ENCODE measurements around the gene PCTP. TPM values are rescaled to one million over a fixed set of nuclear protein-coding genes. Genes with fewer than 3 reads are reported as not detected.
A peak's percentile ranks its signal among the peaks of the same experiment; 100 is the strongest.

The PCTP gene
- total RNA-seq, 2 experiments from 2014 or later, result 7.6 to 8.1 TPM

- no peaks in the 10 kb centered on the region for H3K4me1 Mint-ChIP-seq
- no peak overlapping the region for H3K27ac Mint-ChIP-seq
- no peak for DNase-seq
- no peak for ATAC-seq
- no peak overlapping the region for H3K4me3 Mint-ChIP-seq
- CTCF ChIA-PET, result interaction anchor here (0.6 to 0.7 kb wide), 2 partner anchors 10 to 280 kb away, joined by 3 read pairs; no protein-coding TSS in a partner anchor
- no peaks in the 10 kb centered on the region for H3K9me3 Mint-ChIP-seq (ENCODE audit: low read depth)
- H3K27me3 Mint-ChIP-seq, result no peaks in the 10 kb centered on the region
- POLR2A ChIA-PET, result no interaction called here
- no peaks in the 10 kb centered on the region for H3K36me3 Mint-ChIP-seq (ENCODE audit: low read depth)
- intact Hi-C loops (cut with DNase I, micrococcal nuclease), result no loop called here
Observed at GRCh38 chr17:55760643-55761355, 9.9 kb downstream of the PCTP start.

DNA sequence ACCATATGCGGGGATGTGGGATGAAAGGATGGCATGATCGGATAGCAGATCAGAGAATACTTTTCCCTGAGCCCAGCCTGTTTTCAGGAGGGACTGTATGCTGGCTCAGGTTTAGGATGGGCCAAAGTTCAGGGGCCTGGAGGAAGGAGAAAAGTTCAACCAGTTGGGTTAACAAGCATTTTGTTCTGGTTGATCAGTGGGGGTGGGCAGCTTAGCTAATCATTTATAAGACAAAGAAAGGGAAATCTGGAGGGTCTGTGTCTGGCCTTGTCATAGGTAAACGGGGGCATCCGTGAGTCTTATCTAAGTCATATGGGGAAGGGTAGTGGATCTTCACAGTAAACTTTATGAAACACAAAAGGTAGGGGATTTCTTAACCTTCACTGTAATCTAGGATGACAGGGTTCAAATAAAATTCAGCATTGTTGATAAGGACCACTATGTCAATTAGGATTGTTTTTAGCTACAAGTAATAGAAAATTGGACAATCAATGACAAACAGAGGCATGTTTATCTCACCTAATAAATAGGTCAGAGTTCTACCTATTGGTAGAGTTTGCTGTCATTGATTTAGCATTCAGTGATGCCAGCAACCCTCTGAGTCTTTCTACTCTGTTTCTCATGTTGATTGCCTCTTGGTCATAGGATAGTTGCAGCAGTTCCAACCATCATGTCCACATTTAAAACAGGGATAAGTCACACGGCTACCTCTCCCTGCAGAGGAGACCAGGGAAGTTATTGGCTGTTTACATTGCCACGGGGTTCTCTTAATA lies 11.4 kb downstream of the PCTP start:
- no peak overlapping the region for H3K27ac Mint-ChIP-seq
- DNase-seq (no peak), ATAC-seq (no peak)
- no peaks in the 10 kb centered on the region for H3K27me3 Mint-ChIP-seq
- ChIA-PET POLR2A (no interaction called here), CTCF (interaction anchor here (1.2 to 1.5 kb wide), 3 partner anchors 9 to 236 kb away, joined by 3 to 4 read pairs (median 3); no protein-coding TSS in a partner anchor)
- H3K4me3 Mint-ChIP-seq, result no peak overlapping the region
- no peaks in the 10 kb centered on the region for H3K4me1 Mint-ChIP-seq
- intact Hi-C loops (cut with DNase I, micrococcal nuclease), result no loop called here
- no peaks in the 10 kb centered on the region for H3K36me3 Mint-ChIP-seq (ENCODE audit: low read depth)
- H3K9me3 Mint-ChIP-seq (ENCODE audit: low read depth), result no peaks in the 10 kb centered on the region

GRCh38 chr17:55763856-55764255 lies 13.0 kb downstream of the PCTP start:
- POLR2A ChIA-PET, result no interaction called here
- Mint-ChIP-seq H3K36me3 (ENCODE audit: low read depth) (peaks cover 2% of the 10 kb centered on the region), H3K4me1 (no peaks in the 10 kb centered on the region), H3K9me3 (ENCODE audit: low read depth) (no peaks in the 10 kb centered on the region), H3K27me3 (no peaks in the 10 kb centered on the region), H3K27ac (no peak overlapping the region), H3K4me3 (no peak overlapping the region)
- ATAC-seq, result no peak
- intact Hi-C loops (cut with DNase I, micrococcal nuclease), result no loop called here
- DNase-seq, result no peak
- CTCF ChIA-PET, result interaction anchor here (1.7 kb wide), 1 partner anchor 46 kb away, joined by 5 read pairs; no protein-coding TSS in a partner anchor

DNA sequence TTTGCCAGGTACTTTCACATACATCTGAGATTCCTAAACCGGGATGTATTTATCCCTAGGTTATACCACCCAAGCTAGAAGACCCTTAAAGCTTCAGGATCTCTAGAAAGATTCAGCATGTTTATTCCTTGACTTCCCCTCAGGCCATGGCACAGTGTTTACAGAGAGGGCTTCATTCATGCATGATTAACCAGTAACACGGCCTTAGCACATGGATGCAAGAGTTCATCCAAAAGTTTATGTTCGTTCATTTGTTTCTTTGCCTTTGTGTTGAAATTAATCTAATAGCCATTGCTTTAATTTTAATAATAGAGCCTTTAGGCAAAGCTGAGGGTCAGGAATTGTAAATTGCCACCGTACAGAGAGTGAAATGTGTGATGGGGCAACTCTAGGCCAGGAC lies 13.8 kb downstream of the PCTP start:
- H3K27me3 Mint-ChIP-seq, result no peaks in the 10 kb centered on the region
- H3K9me3 Mint-ChIP-seq (ENCODE audit: low read depth), result no peaks in the 10 kb centered on the region
- H3K36me3 Mint-ChIP-seq (ENCODE audit: low read depth), result peaks cover 2% of the 10 kb centered on the region
- H3K27ac Mint-ChIP-seq, result no peak overlapping the region
- H3K4me1 Mint-ChIP-seq, result no peaks in the 10 kb centered on the region
- POLR2A ChIA-PET, result no interaction called here
- DNase-seq, result no peak
- H3K4me3 Mint-ChIP-seq, result no peak overlapping the region
- CTCF ChIA-PET, result interaction anchor here (1.7 kb wide), 1 partner anchor 47 kb away, joined by 5 read pairs; no protein-coding TSS in a partner anchor
- intact Hi-C loops (cut with DNase I, micrococcal nuclease), result no loop called here
- ATAC-seq, result no peak

DNA sequence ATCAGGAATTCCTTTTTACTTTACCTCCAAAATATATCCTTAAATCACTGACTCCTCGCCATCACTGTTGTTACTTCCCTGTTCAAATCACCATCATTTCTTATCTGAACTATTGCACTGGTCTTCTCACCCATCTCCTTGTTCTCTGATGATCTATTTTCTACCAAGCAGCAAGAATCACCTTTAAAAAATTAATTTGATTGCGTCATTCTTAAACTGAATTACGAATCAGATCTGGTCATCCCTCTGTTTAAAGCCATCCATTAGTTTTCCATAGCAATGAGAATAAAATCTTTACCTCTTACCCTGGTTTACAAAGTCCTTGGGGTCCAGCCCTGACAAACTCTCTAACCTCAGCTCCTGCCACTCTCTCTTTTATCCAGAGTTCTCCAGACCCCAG lies 14.6 kb downstream of the PCTP start:
- POLR2A ChIA-PET, result no interaction called here
- CTCF ChIA-PET, result interaction anchor here (0.8 to 1.7 kb wide), 2 partner anchors 30 to 47 kb away, joined by 3 to 5 read pairs; no protein-coding TSS in a partner anchor
- Mint-ChIP-seq H3K27me3 (no peaks in the 10 kb centered on the region), H3K9me3 (ENCODE audit: low read depth) (no peaks in the 10 kb centered on the region), H3K27ac (no peak overlapping the region), H3K4me1 (no peaks in the 10 kb centered on the region), H3K4me3 (no peak overlapping the region), H3K36me3 (ENCODE audit: low read depth) (peaks cover 2% of the 10 kb centered on the region)
- intact Hi-C loops (cut with DNase I, micrococcal nuclease), result no loop called here
- no peak for DNase-seq
- no peak for ATAC-seq

DNA sequence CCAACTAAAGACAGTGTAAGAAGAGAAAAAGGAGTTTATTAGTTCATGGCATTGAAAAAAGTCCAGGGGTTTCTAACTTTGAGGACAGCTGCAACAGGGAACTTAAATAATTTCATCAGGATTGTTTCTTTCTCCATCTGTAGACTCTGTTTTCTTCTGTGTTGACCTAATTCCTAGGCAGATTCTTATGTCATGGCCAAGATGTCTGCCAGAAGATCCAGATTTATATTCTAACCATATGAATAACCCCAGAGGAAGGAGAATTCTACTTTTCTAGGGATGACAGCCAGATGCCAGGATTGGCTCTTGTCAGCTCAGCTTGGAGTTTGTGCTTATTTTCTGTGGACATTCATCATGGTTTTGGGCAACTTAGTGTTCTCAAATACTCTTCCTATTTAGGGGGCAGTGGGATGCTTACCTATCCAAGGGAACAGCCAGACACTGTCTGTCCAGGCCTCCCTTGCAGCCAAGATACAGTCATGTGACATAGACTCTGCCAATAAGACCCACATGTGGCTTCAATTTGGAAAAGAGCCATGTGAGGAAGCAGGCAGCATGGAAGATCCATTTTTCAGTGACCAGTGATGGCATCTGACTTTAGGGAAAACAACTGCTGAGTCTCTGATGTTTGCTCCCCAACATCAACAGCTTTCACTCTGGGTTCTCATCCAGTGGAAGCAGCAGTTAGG lies 18.2 kb downstream of the PCTP start:
- intact Hi-C loops (cut with DNase I, micrococcal nuclease), result no loop called here
- no peak for ATAC-seq
- POLR2A ChIA-PET, result no interaction called here
- CTCF ChIA-PET, result interaction anchor here (1.0 to 3.2 kb wide), 6 partner anchors 50 to 252 kb away, joined by 3 to 30 read pairs (median 5); no protein-coding TSS in a partner anchor
- Mint-ChIP-seq H3K9me3 (ENCODE audit: low read depth) (no peaks in the 10 kb centered on the region), H3K36me3 (ENCODE audit: low read depth) (peaks cover 11% of the 10 kb centered on the region), H3K4me3 (no peak overlapping the region), H3K27me3 (no peaks in the 10 kb centered on the region), H3K27ac (no peak overlapping the region), H3K4me1 (no peaks in the 10 kb centered on the region)
- DNase-seq, result no peak

DNA sequence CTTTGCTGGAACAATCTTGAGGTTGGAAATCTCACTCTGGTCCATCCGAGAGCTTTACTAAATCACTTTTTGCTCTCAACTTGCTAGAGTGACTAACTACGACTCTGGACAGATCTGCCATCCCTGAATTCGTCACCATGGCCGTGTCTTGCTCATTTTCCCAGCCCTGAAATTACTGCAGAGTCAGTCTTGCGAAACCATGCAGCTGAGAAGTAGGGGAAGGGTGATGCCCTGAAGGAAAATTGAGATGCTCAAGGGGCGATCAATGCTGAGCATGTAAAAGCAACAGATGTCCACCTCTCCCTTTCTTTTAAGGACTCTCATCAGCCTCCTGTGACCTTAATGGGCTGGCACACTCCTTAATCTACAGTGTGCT lies 18.8 kb downstream of the PCTP start:
- ChIA-PET POLR2A (no interaction called here), CTCF (interaction anchor here (0.6 to 3.2 kb wide), 9 partner anchors 15 to 417 kb away, joined by 3 to 30 read pairs (median 4); no protein-coding TSS in a partner anchor)
- no peak for DNase-seq
- Mint-ChIP-seq H3K27me3 (no peaks in the 10 kb centered on the region), H3K36me3 (ENCODE audit: low read depth) (peaks cover 11% of the 10 kb centered on the region), H3K27ac (no peak overlapping the region), H3K9me3 (ENCODE audit: low read depth) (no peaks in the 10 kb centered on the region), H3K4me3 (no peak overlapping the region), H3K4me1 (no peaks in the 10 kb centered on the region)
- intact Hi-C loops (cut with DNase I, micrococcal nuclease), result no loop called here
- no peak for ATAC-seq

- POLR2A ChIA-PET, result interaction anchor here (0.9 kb wide), 1 partner anchor 293 kb away, joined by 3 read pairs; no protein-coding TSS in a partner anchor
- intact Hi-C loops (cut with DNase I, micrococcal nuclease), result loop anchor here (1.0 to 2.0 kb wide), 3 partner anchors 52 to 244 kb away; no protein-coding TSS in a partner anchor
- CTCF ChIA-PET, result interaction anchor here (0.6 to 3.2 kb wide), 24 partner anchors 8 to 1012 kb away, joined by 3 to 30 read pairs (median 3); no protein-coding TSS in a partner anchor
Observed at GRCh38 chr17:55770196-55770870, 19.5 kb downstream of the PCTP start.

DNA sequence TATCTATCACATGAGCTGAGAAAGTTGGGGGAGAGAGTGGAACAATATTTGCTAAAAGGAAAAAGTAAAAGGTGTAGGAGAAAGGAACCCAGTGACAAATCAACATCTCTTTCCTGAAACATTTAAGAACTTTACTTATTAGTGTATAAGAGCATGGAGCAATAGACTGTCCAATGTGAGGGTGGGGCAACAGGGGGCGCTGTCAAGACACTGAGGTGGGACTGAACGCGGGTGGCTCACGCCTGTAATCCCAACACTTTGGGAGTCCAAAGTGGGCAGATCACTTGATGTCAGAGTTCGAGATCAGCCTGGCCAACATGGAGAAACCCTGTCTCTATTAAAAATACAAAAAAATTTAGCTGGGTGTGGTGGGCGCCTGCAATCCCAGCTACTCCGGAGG lies 21.2 kb downstream of the PCTP start:
- no peak overlapping the region for H3K4me3 Mint-ChIP-seq
- ChIA-PET CTCF (interaction anchor here (0.5 to 3.2 kb wide), 11 partner anchors 9 to 247 kb away, joined by 3 to 30 read pairs (median 4); no protein-coding TSS in a partner anchor), POLR2A (no interaction called here)
- H3K27me3 Mint-ChIP-seq, result no peaks in the 10 kb centered on the region
- no peaks in the 10 kb centered on the region for H3K9me3 Mint-ChIP-seq (ENCODE audit: low read depth)
- intact Hi-C loops (cut with DNase I, micrococcal nuclease), result no loop called here
- DNase-seq, result peak; percentile 20
- peaks cover 13% of the 10 kb centered on the region for H3K36me3 Mint-ChIP-seq (ENCODE audit: low read depth)
- no peak for ATAC-seq
- H3K27ac Mint-ChIP-seq, result no peak overlapping the region
- H3K4me1 Mint-ChIP-seq, result no peaks in the 10 kb centered on the region

More at GRCh38 chr17:55770196-55770870, 19.5 kb downstream of the PCTP start:
- H3K27me3 Mint-ChIP-seq, result no peaks in the 10 kb centered on the region
- H3K9me3 Mint-ChIP-seq (ENCODE audit: low read depth), result no peaks in the 10 kb centered on the region
- no peak overlapping the region for H3K27ac Mint-ChIP-seq
- DNase-seq (no peak), ATAC-seq (no peak)
- H3K4me1 Mint-ChIP-seq, result no peaks in the 10 kb centered on the region
- H3K4me3 Mint-ChIP-seq, result no peak overlapping the region
- H3K36me3 Mint-ChIP-seq (ENCODE audit: low read depth), result peaks cover 11% of the 10 kb centered on the region

DNA sequence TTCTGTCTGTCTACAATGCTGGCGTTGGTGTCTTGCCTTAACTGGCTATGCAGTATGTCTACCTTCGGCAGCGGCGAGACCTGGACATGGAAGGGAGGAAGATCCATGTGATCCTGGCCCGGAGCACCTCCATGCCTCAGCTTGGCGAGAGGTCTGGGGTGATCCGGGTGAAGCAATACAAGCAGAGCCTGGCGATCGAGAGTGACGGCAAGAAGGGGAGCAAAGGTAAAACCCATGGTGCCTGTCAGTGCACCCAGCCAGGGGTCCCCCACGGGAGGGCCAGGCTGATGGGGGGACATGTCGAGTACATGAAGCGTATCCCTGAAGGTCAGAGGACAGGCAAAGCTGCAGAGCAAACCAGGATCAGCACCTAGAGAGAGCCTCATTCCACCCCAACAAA lies 22.8 kb downstream of the PCTP start:
- ATAC-seq (no peak), DNase-seq (no peak)
- Mint-ChIP-seq H3K27ac (no peak overlapping the region), H3K4me3 (no peak overlapping the region), H3K9me3 (ENCODE audit: low read depth) (no peaks in the 10 kb centered on the region), H3K36me3 (ENCODE audit: low read depth) (peaks cover 11% of the 10 kb centered on the region), H3K4me1 (no peaks in the 10 kb centered on the region), H3K27me3 (no peaks in the 10 kb centered on the region)
- intact Hi-C loops (cut with DNase I, micrococcal nuclease), result no loop called here
- ChIA-PET CTCF (interaction anchor here (1.7 kb wide), 1 partner anchor 39 kb away, joined by 4 read pairs; no protein-coding TSS in a partner anchor), POLR2A (no interaction called here)

DNA sequence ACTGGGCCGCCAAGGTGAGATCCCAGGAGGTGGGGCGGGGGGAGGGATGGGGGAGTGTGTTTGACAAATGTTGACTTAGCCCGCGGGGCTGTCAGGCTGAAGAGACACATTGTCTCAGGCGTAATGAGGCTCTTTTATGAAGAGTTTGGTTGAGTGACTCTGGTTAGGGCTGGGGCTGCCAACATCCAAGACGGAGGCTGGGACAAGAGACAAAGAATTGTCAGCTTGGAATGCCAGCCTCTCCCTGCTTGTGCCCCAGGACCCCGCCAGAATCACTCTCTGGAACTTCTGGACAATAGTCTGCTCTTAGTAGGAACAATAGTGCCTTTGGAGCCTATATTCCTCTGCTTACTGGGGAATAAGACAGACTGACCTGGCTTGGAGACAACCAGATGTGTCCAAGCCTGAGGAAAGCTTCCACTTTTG lies 24.0 kb downstream of the PCTP start:
- ChIA-PET POLR2A (no interaction called here), CTCF (no interaction called here)
- H3K27ac Mint-ChIP-seq, result no peak overlapping the region
- no peak overlapping the region for H3K4me3 Mint-ChIP-seq
- no peaks in the 10 kb centered on the region for H3K27me3 Mint-ChIP-seq
- intact Hi-C loops (cut with DNase I, micrococcal nuclease), result no loop called here
- DNase-seq (no peak), ATAC-seq (no peak)
- no peaks in the 10 kb centered on the region for H3K4me1 Mint-ChIP-seq
- peaks cover 11% of the 10 kb centered on the region for H3K36me3 Mint-ChIP-seq (ENCODE audit: low read depth)
- no peaks in the 10 kb centered on the region for H3K9me3 Mint-ChIP-seq (ENCODE audit: low read depth)
